ENCODE data around the gene WDPCP. TPM values are rescaled to one million over a fixed set of nuclear protein-coding genes. Genes with fewer than 3 reads are reported as not detected.

Gene WDPCP
- total RNA-seq, 1 donor from 2014 or later, result 13.3 TPM

GRCh38 chr2:63132020-63132419 is 456.3 kb downstream of the WDPCP start:
- H3K27ac ChIP-seq, result no peak overlapping the region
- no peaks in the 10 kb centered on the region for H3K27me3 ChIP-seq
- no peaks in the 10 kb centered on the region for H3K4me1 ChIP-seq
- no peak for DNase-seq (ENCODE audit: extremely low spot score in 2 of 2)
- H3K36me3 ChIP-seq, result no peaks in the 10 kb centered on the region
- peaks cover 7% of the 10 kb centered on the region for H3K9me3 ChIP-seq
- TF ChIP-seq CTCF (IDR thresholded peaks at IDR 0.05) (no peak), POLR2A (IDR thresholded peaks at IDR 0.05) (no peak), POLR2AphosphoS5 (IDR thresholded peaks at IDR 0.05; ENCODE audit: insufficient read depth in 1 of 2, low read depth in 1 of 2) (no peak)
- H3K4me3 ChIP-seq, result no peak overlapping the region
- intact Hi-C loops (cut with DNase I), result no loop called here

- TF ChIP-seq POLR2AphosphoS5 (IDR thresholded peaks at IDR 0.05; ENCODE audit: insufficient read depth in 1 of 2, low read depth in 1 of 2), result no peak
- no peak for TF ChIP-seq CTCF (IDR thresholded peaks at IDR 0.05)
- TF ChIP-seq POLR2A (IDR thresholded peaks at IDR 0.05), result no peak
- Histone ChIP-seq H3K4me1 (no peaks in the 10 kb centered on the region), H3K27ac (no peak overlapping the region), H3K4me3 (no peak overlapping the region), H3K36me3 (no peaks in the 10 kb centered on the region), H3K9me3 (peaks cover 7% of the 10 kb centered on the region), H3K27me3 (no peaks in the 10 kb centered on the region)
- intact Hi-C loops (cut with DNase I), result no loop called here
- no peak for DNase-seq (ENCODE audit: extremely low spot score in 2 of 2)
Measured at GRCh38 chr2:63131196-63131595, 457.1 kb downstream of the WDPCP start.

- no peaks in the 10 kb centered on the region for H3K36me3 ChIP-seq
- no peak overlapping the region for H3K27ac ChIP-seq
Measured at GRCh38 chr2:63127594-63127993, 460.7 kb downstream of the WDPCP start.

GRCh38 chr2:63124850-63125249 is 463.4 kb downstream of the WDPCP start:
- intact Hi-C loops (cut with DNase I), result no loop called here
- TF ChIP-seq POLR2A (IDR thresholded peaks at IDR 0.05) (no peak), CTCF (IDR thresholded peaks at IDR 0.05) (no peak), POLR2AphosphoS5 (IDR thresholded peaks at IDR 0.05; ENCODE audit: insufficient read depth in 1 of 2, low read depth in 1 of 2) (no peak)
- Histone ChIP-seq H3K27ac (no peak overlapping the region), H3K36me3 (no peaks in the 10 kb centered on the region), H3K4me1 (no peaks in the 10 kb centered on the region), H3K27me3 (no peaks in the 10 kb centered on the region), H3K4me3 (no peak overlapping the region), H3K9me3 (no peaks in the 10 kb centered on the region)
- DNase-seq (ENCODE audit: extremely low spot score in 2 of 2), result no peak

More at GRCh38 chr2:63127594-63127993, 460.7 kb downstream of the WDPCP start:
- no peak for DNase-seq (ENCODE audit: extremely low spot score in 2 of 2)
- intact Hi-C loops (cut with DNase I), result no loop called here
- Histone ChIP-seq H3K4me3 (no peak overlapping the region), H3K27me3 (no peaks in the 10 kb centered on the region), H3K4me1 (no peaks in the 10 kb centered on the region), H3K9me3 (peaks cover 2% of the 10 kb centered on the region)
- no peak for TF ChIP-seq POLR2A (IDR thresholded peaks at IDR 0.05)

GRCh38 chr2:63124218-63124617 is 464.1 kb downstream of the WDPCP start:
- no peaks in the 10 kb centered on the region for H3K36me3 ChIP-seq
- H3K4me3 ChIP-seq, result no peak overlapping the region
- TF ChIP-seq POLR2A (IDR thresholded peaks at IDR 0.05) (no peak), CTCF (IDR thresholded peaks at IDR 0.05) (no peak), POLR2AphosphoS5 (IDR thresholded peaks at IDR 0.05; ENCODE audit: insufficient read depth in 1 of 2, low read depth in 1 of 2) (no peak)
- H3K9me3 ChIP-seq, result no peaks in the 10 kb centered on the region
- DNase-seq (ENCODE audit: extremely low spot score in 2 of 2), result no peak
- intact Hi-C loops (cut with DNase I), result no loop called here
- H3K27me3 ChIP-seq, result no peaks in the 10 kb centered on the region
- no peak overlapping the region for H3K27ac ChIP-seq
- H3K4me1 ChIP-seq, result no peaks in the 10 kb centered on the region

- no peak for DNase-seq (ENCODE audit: extremely low spot score in 2 of 2)
- H3K4me1 ChIP-seq, result no peaks in the 10 kb centered on the region
- no peak overlapping the region for H3K27ac ChIP-seq
- no peak overlapping the region for H3K4me3 ChIP-seq
- TF ChIP-seq CTCF (IDR thresholded peaks at IDR 0.05) (no peak), POLR2AphosphoS5 (IDR thresholded peaks at IDR 0.05; ENCODE audit: insufficient read depth in 1 of 2, low read depth in 1 of 2) (no peak), POLR2A (IDR thresholded peaks at IDR 0.05) (no peak)
- no peaks in the 10 kb centered on the region for H3K27me3 ChIP-seq
- no peaks in the 10 kb centered on the region for H3K36me3 ChIP-seq
- intact Hi-C loops (cut with DNase I), result no loop called here
- H3K9me3 ChIP-seq, result no peaks in the 10 kb centered on the region
Measured at GRCh38 chr2:63122921-63123320, 465.4 kb downstream of the WDPCP start.

Measured in vagina (tissue), 2 donors.